Sigmoid colon (tissue), 7 donors: ENCODE measurements around the gene SRCIN1. TPM values are rescaled to one million over a fixed set of nuclear protein-coding genes. Genes with fewer than 3 reads are reported as not detected.

ENCODE experiments used
- DNase-seq: peaks from one replicate; pipeline ENCODE4 v3.0.0-alpha.2; 2019
- H3K27ac ChIP-seq, 4 donors: fragments of 200-600 bp; sonication (generic); one replicate each; pipeline ENCODE4 v1.5.1; 2016 to 2019; ENCODE audit warnings: mild to moderate bottlenecking in 1 of 4
- H3K27me3 ChIP-seq, 3 donors: fragments of 200-600 bp; sonication (generic); one replicate each; pipeline ENCODE4 v1.5.1; 2019; ENCODE audit warnings: mild to moderate bottlenecking in 1 of 3
- H3K36me3 ChIP-seq, 4 donors: fragments of 200-600 bp; sonication (generic); one replicate each; pipeline ENCODE4 v1.5.1; 2016 to 2019
- H3K4me1 ChIP-seq, 4 donors: fragments of 200-600 bp; sonication (generic); one replicate each; pipeline ENCODE4 v1.5.1; 2017 to 2019
- H3K4me3 ChIP-seq, 4 donors: fragments of 200-600 bp; sonication (generic); one replicate each; pipeline ENCODE4 v1.5.1; 2017 to 2019; ENCODE audit warnings: mild to moderate bottlenecking in 2 of 4, moderate library complexity in 1 of 4
- H3K9me3 ChIP-seq, 4 donors: fragments of 200-600 bp in 3 of 4; sonication (generic) in 3 of 4; one replicate each; pipeline versions ENCODE4 v1.5.1 to v1.6.1; 2013 to 2019
- CTCF ChIP-seq, 4 experiments: fragments of 450-650 bp in 3 of 4; fragments of 200-600 bp in 1 of 4; IDR thresholded peaks; one replicate each; pipeline ENCODE4 v1.5.1; 2016 to 2019; ENCODE audit warnings: antibody characterized with exemption in 4 of 4, mild to moderate bottlenecking in 3 of 4, moderate library complexity in 2 of 4
- EP300 ChIP-seq, 4 donors: sonication (generic); formaldehyde crosslinking; IDR thresholded peaks; one replicate each; pipeline ENCODE4 v1.6.1; 2017; ENCODE audit warnings: antibody characterized with exemption in 4 of 4
- POLR2A ChIP-seq, 2 donors: fragments of 450-650 bp; IDR thresholded peaks; one replicate each; pipeline ENCODE4 v1.6.1; 2016; ENCODE audit warnings: antibody characterized with exemption in 2 of 2, mild to moderate bottlenecking in 2 of 2, moderate library complexity in 2 of 2
- POLR2AphosphoS5 ChIP-seq, 4 donors: sonication (generic); formaldehyde crosslinking; IDR thresholded peaks; one replicate each; pipeline ENCODE4 v1.6.1; 2017; ENCODE audit warnings: antibody characterized with exemption in 4 of 4
- WGBS, 2 donors: extraction: QIAGEN DNeasy Blood & Tissue Kit; methylation state at CpG; one replicate each; pipeline ENCODE4 v1.1.7; 2013; 5-methylcytosine and 5-hydroxymethylcytosine counted together
- intact Hi-C: fragments of 100-400 bp; cut with DNase I; formaldehyde crosslinking; loops from one replicate; pipeline ENCODE4 v1.15.1; 2023
- polyA plus RNA-seq, 3 donors: library from polyadenylated mRNA; stranded (reverse); fragments of 200-250 nt; gene quantifications; one replicate each; pipeline ENCODE4 v1.2.3, GENCODE V29; 2013
- total RNA-seq, 4 donors: library from RNA; depleted of rRNA; stranded (reverse); fragments of >200 nt; gene quantifications; one replicate each; pipeline ENCODE4 v1.1.0, GENCODE V29; 2016
- donor health status: healthy with polysubstance abuse.
- donor health status: Bipolar disorder and iron deficiency.
- donor health status: healthy.

SRCIN1 gene
- total and polyA plus RNA-seq, 7 donors, result 0.81 to 9.4 (median 1.3) TPM; not detected in 1

DNA sequence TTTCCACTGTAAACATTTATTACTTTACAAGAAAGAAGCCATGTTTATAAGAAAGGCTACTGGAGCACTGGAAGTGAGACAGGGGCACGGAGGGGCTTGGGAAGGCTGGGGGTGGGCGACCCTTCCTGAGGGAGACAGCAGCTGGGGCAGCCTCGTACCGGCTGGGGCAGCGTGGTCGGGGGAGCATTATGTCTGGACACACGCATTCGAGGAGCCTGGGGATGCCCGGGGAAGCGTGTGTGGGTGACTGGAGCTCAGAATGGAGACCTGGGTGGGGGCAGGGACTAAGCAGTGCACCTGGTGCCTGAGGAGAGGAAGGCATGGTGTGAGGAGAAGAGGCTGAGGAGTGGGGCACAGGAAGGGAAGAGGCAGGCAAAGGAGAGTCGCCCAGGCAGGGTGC, 64.5 kb downstream of the SRCIN1 start:
- intact Hi-C loops, result no loop called here
- TF ChIP-seq POLR2AphosphoS5 (IDR thresholded peaks at IDR 0.05), result no peak
- no peak for TF ChIP-seq EP300 (IDR thresholded peaks at IDR 0.05)
- no peak for TF ChIP-seq POLR2A (IDR thresholded peaks at IDR 0.05)
- no peak for TF ChIP-seq CTCF (IDR thresholded peaks at IDR 0.05)
- peaks cover 0 to 16% (median 0%) of the 10 kb centered on the region in 3 donors for H3K27me3 ChIP-seq
- 80 to 85% methylated on average over 11 of the region's 11 CpGs for WGBS, 2 donors
- H3K36me3 ChIP-seq, result no peaks in the 10 kb centered on the region
- no peaks in the 10 kb centered on the region for H3K4me1 ChIP-seq
- H3K9me3 ChIP-seq, result no peaks in the 10 kb centered on the region
- no peak overlapping the region for H3K4me3 ChIP-seq
- H3K27ac ChIP-seq, result no peak overlapping the region
- no peak for DNase-seq

- DNase-seq, result no peak
- no peak overlapping the region for H3K27ac ChIP-seq
- H3K4me3 ChIP-seq, result no peak overlapping the region
- TF ChIP-seq POLR2A (IDR thresholded peaks at IDR 0.05), result no peak
- no peak for TF ChIP-seq CTCF (IDR thresholded peaks at IDR 0.05)
- no peak for TF ChIP-seq EP300 (IDR thresholded peaks at IDR 0.05)
- no peak for TF ChIP-seq POLR2AphosphoS5 (IDR thresholded peaks at IDR 0.05)
- intact Hi-C loops, result no loop called here
- peaks cover 0 to 23% (median 0%) of the 10 kb centered on the region in 3 donors for H3K27me3 ChIP-seq
- no peaks in the 10 kb centered on the region for H3K9me3 ChIP-seq
- WGBS, 2 donors, result 82 to 85% methylated on average over 11 of the region's 11 CpGs
- H3K4me1 ChIP-seq, result no peaks in the 10 kb centered on the region
- no peaks in the 10 kb centered on the region for H3K36me3 ChIP-seq
Observed at GRCh38 chr17:38540514-38541045, 65.2 kb downstream of the SRCIN1 start.

DNA sequence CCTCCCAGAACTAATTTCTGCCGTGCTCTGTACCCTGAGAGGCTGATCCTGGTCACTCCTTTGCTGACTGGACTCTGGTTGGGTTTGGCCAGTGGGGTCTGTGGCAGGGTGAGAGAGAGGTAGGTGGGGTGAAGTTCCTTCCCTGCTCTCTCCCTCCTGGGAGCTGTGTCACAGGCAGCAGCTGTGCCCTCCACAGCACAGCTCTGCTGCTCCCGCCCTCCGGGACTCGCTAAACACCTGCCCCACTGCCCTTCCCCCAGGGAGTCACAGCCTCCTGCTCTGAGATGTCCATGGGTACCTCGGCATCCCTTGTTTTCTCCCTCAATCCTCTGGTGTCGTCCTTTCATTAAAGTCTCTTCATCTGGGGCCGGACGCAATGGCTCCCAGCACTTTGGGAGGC, 66.4 kb downstream of the SRCIN1 start:
- no peaks in the 10 kb centered on the region for H3K4me1 ChIP-seq
- 33 to 72% methylated on average over 8 of the region's 8 CpGs for WGBS, 2 donors
- H3K36me3 ChIP-seq, result no peaks in the 10 kb centered on the region
- peaks cover 0 to 34% (median 0%) of the 10 kb centered on the region in 3 donors for H3K27me3 ChIP-seq
- DNase-seq, result no peak
- TF ChIP-seq CTCF (IDR thresholded peaks at IDR 0.05) (no peak), POLR2AphosphoS5 (IDR thresholded peaks at IDR 0.05) (no peak), EP300 (IDR thresholded peaks at IDR 0.05) (no peak), POLR2A (IDR thresholded peaks at IDR 0.05) (no peak)
- no peak overlapping the region for H3K4me3 ChIP-seq
- intact Hi-C loops, result no loop called here
- no peaks in the 10 kb centered on the region for H3K9me3 ChIP-seq
- H3K27ac ChIP-seq, result no peak overlapping the region

GRCh38 chr17:38538906-38539305, 66.8 kb downstream of the SRCIN1 start:
- DNase-seq, result no peak
- Histone ChIP-seq H3K4me3 (no peak overlapping the region), H3K36me3 (no peaks in the 10 kb centered on the region), H3K4me1 (no peaks in the 10 kb centered on the region), H3K27ac (no peak overlapping the region), H3K9me3 (no peaks in the 10 kb centered on the region), H3K27me3 (peaks cover 0 to 39% (median 2%) of the 10 kb centered on the region in 3 donors)
- intact Hi-C loops, result no loop called here
- TF ChIP-seq POLR2A (IDR thresholded peaks at IDR 0.05), result no peak
- no peak for TF ChIP-seq EP300 (IDR thresholded peaks at IDR 0.05)
- TF ChIP-seq CTCF (IDR thresholded peaks at IDR 0.05), result no peak
- TF ChIP-seq POLR2AphosphoS5 (IDR thresholded peaks at IDR 0.05), result no peak
- WGBS, 2 donors, result 21 to 71% methylated on average over 9 of the region's 9 CpGs

DNA sequence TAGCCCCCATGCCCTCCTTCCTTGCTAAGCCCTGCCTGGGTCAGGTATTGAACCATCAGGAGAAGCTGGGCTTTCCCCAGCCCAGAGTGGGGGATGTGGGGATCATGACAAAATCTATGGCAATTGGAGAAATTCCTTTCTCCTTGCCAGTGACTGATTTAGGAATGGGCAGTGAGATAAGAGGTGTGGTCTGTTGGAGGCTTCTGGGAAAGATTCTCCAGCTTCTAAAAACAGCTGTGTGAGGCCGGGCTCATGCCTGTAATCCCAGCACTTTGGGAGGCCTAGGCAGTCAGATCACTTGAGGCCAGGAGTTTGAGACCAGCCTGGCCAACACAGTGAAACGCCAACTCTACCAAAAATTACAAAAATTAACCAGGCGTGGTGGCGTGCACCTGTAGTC, 69.1 kb downstream of the SRCIN1 start:
- Histone ChIP-seq H3K27ac (no peak overlapping the region), H3K27me3 (peaks cover 0 to 61% (median 24%) of the 10 kb centered on the region in 3 donors), H3K9me3 (no peaks in the 10 kb centered on the region), H3K4me3 (no peak overlapping the region), H3K36me3 (no peaks in the 10 kb centered on the region), H3K4me1 (no peaks in the 10 kb centered on the region)
- no peak for DNase-seq
- no peak for TF ChIP-seq CTCF (IDR thresholded peaks at IDR 0.05)
- no peak for TF ChIP-seq POLR2A (IDR thresholded peaks at IDR 0.05)
- no peak for TF ChIP-seq POLR2AphosphoS5 (IDR thresholded peaks at IDR 0.05)
- TF ChIP-seq EP300 (IDR thresholded peaks at IDR 0.05), result no peak
- intact Hi-C loops, result no loop called here
- 86 to 89% methylated on average over 4 of the region's 4 CpGs for WGBS, 2 donors
